Fibroblast of upper back skin (primary cell): Measurements from ENCODE around the gene TMEM44.

Experiments
- DNase-seq: peaks from one replicate; pipeline ENCODE4 v3.0.0-alpha.2; 2013

TMEM44 gene

GRCh38 chr3:194575484-194576210 is 57.6 kb downstream of the TMEM44 start:
- DNase-seq = peak; percentile 58

- peak; percentile 65 for DNase-seq
These were observed 58.4 kb downstream of the TMEM44 start for GRCh38 chr3:194574639-194575483.

DNA sequence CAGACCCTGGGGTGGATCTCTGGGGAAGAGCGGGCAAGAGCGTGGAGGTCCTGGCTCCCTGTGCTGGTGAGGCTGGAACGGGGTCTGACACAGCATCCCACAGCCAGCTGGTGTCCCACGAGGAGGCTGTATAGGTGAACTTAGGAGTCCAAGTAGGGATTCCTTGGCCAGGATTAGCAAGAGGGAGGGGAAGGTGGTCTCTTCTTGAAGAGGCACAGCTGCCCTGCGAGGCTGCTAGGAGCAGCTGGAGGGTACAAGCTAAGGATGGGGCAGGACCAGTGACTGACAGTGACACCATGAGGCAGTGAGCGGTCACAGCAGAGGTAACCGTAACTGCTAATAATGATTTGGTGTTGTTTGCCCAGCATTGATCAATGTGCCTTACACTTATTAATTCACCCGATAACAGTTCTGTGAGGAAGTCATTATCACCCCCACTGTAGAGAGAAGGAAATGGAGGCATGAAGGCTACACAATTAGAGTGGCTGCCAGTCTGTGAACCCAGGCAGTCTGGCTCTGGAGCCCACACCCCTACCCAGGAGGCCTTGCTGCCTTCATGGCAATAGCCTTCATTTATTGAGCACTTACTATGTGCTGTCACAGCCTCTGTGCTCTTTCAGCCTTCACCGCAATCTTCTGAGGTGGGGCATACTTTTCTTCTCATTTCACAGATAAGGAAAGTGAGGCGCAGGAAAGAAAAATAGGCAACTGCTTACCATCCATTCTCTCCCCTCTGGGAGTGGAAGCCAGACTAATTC is 59.4 kb downstream of the TMEM44 start:
- DNase-seq = peak; percentile 63

GRCh38 chr3:194572944-194573491 is 60.2 kb downstream of the TMEM44 start:
- DNase-seq = peak; percentile 68

- DNase-seq = peak; percentile 91
These were observed 61.0 kb downstream of the TMEM44 start for GRCh38 chr3:194572143-194572789.

GRCh38 chr3:194571491-194572142 is 61.6 kb downstream of the TMEM44 start:
- no peak for DNase-seq

- no peak for DNase-seq
These were observed 62.3 kb downstream of the TMEM44 start for GRCh38 chr3:194570898-194571297.

DNA sequence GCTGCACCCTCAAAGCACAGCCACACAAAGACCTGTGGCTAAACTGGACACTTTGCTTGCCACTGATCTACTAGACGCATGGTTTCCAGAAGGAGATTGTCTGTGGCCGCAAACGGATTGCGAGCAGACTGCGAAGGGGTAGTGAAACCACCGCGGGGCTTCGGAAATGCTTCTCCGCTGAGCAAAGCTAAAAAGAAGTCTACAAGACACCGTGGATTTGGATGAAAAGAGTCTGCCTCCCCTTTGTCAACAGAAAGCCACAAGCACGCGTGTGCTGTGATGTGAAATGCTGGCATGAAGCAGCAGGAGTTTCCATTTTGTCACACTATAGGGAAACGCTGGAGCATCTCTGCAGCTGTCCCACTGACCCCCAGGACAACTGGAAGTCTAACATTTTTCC is 63.0 kb downstream of the TMEM44 start:
- DNase-seq = no peak

DNA sequence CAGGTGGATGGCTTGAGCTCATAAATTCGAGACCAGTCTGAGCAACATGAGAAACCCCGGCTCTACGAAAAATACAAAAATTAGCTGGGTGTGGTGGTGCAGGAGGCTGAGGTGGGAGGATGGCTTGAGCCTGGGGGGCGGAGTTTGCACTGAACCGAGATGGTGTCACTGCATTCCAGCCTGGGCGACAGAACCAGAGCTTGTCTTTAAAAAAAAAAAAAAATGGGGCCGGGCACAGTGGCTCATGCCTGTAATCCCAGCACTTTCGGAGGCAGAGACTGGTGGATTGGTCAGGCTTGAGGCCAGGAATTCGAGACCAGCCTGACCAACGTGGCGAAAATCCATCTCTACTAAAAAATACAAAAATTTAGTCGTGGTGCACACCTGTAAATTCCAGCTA is 64.0 kb downstream of the TMEM44 start:
- no peak for DNase-seq

DNA sequence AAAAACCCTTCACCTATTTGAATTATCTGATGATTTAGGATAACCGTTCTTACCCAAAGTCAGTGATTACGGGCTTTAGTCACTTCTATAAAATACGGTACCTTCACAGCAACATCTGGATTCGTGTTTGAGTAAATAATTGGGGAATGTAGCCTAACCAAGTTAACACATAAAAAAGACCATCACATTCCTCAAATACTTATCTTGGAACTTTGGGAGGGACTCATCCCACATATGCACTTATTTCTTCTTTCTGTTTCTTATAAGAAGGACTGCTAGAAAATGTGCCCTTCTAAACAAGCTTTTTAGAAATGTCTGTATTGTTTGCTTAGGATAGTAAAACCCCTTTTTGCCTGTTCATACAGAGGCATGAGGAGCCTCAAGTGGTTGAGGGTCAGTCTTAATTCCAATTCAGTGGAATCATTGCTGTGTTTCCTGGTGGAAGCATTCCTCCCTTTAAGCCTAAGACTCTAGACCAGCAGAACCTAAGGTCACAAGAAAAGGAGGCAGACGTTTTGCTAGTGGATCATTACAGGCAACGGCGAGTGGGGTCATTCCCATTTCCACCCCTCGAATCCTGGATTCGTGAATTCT is 67.5 kb downstream of the TMEM44 start:
- DNase-seq = peak; percentile 88

- DNase-seq = no peak
These were observed 70.2 kb downstream of the TMEM44 start for GRCh38 chr3:194562986-194563385.

- peak; percentile 81 for DNase-seq
These were observed 71.8 kb downstream of the TMEM44 start for GRCh38 chr3:194561306-194561974.

- DNase-seq = no peak
These were observed 73.2 kb downstream of the TMEM44 start for GRCh38 chr3:194560047-194560446.

GRCh38 chr3:194559530-194559929 is 73.7 kb downstream of the TMEM44 start:
- DNase-seq = no peak

DNA sequence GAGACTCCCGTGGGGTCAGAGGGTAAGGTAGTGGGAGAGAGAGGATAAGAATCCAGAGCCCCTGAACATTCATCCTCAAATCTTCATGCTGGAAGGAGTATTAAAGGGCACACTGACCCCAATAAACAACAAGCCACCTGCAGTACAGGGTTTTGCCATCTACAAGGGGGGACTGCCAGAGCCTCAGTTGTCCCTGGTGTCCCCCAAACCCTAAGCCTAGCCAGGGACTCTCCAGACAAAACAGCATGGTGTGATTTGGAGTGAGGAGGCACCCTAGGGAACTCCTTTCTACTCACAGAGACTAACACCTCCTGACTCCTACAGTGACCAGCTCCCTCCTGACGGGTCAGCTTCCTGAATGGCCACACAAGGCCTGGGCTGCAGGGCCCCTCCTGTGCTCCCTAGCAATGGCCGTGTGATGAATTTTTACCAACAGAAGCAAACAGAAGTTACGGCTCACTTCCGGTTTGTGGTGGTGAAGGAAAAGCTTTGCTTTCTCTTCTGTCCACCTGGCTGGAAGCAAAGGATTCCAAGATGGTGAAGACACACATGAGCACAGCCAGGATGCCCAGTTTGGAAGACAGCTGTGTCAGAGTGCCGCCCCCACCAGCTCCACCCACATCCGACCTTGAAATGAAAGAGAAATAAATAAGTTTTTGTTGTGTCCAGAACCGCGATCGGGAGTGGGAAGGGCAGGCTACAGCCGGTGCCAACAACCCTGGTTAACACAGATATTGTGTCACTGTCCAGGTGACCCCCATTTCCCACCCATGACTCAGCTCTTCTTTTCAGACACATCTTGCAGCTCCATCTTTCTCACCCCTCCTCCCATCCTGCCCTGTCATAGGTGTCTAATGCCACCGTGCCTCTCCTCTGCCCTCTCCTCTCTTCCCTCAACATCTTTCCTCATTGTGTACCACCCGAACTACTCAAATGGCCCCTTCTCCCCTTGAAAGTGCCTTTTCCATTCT is 76.8 kb downstream of the TMEM44 start:
- DNase-seq = no peak

GRCh38 chr3:194555175-194556062 is 77.8 kb downstream of the TMEM44 start:
- DNase-seq = no peak

GRCh38 chr3:194554473-194555123 is 78.6 kb downstream of the TMEM44 start:
- no peak for DNase-seq

DNA sequence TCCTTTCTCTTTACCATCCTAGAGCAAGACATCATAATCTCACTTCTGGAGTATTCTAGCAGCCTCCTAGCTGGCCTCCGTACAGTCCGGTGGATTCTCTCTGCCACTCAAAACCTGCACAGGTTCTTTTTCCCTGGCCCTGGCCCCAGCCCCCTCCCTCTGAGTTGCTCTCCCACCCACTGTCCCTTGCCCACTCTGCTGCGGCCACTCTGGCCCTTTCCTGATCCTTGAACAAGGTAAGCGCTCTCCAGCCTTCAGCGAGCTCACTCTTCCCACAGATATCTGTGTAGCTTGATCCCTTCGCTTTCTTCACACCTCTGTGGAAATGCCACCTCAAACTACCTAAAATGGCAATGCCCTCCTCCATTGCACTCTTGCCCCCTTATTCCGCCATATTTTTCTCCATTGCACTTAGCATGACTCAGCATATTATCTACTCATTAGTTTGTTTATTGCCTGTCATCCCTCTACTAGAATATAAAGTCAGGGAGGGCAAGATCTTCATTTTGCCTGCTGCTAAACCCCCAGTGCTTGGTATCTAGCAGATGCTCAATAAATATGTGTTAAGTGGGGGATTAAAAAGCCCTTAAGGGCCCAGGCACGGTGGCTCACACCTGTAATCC is 80.8 kb downstream of the TMEM44 start:
- DNase-seq = no peak
